ENCODE results near the gene CAD. TPM values are rescaled to one million over a fixed set of nuclear protein-coding genes. Genes with fewer than 3 reads are reported as not detected.
A peak's percentile ranks its signal among the peaks of the same experiment; 100 is the strongest.

The CAD gene
- total and polyA plus RNA-seq, 9 of the 15 experiments (the other 6 are each of a cell fraction or from before 2014, with no cell fraction given) = 7.5 to 126 (median 33.7) TPM

DNA sequence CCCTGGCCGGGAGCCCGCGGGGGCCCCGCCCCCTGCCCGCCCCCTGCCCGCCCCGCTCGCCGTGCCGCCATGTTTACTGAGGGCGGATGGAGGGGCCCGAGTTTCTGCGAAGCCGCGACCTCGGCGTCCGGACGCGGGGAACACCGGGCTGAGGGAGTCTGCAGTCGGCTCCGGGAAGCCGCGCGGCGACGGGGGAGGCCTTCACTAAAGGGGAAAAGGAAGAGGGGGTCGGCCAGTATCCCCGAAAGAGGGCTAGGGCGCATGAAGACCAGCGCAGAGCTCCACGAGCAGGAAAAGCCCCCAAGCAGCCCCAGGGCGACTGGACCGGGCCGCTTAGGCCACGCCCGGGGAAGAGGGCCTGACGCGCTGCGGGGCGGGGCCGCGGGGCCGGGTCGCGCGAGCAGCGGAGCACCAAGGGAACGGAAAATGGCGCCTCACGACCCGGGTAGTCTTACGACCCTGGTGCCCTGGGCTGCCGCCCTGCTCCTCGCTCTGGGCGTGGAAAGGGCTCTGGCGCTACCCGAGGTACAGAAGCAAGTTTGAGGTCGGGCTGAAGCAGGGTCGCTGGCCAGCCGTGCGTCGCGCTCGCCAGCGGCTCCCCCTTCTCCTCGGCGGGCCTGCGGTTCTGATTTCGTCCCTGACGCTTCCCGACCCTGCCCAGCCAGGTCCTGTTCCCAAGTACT, 5.1 kb upstream of the CAD start, which contains the start of the genes ATRAID and SLC5A6 (continued):
- TF ChIP-seq, protein P1, sequence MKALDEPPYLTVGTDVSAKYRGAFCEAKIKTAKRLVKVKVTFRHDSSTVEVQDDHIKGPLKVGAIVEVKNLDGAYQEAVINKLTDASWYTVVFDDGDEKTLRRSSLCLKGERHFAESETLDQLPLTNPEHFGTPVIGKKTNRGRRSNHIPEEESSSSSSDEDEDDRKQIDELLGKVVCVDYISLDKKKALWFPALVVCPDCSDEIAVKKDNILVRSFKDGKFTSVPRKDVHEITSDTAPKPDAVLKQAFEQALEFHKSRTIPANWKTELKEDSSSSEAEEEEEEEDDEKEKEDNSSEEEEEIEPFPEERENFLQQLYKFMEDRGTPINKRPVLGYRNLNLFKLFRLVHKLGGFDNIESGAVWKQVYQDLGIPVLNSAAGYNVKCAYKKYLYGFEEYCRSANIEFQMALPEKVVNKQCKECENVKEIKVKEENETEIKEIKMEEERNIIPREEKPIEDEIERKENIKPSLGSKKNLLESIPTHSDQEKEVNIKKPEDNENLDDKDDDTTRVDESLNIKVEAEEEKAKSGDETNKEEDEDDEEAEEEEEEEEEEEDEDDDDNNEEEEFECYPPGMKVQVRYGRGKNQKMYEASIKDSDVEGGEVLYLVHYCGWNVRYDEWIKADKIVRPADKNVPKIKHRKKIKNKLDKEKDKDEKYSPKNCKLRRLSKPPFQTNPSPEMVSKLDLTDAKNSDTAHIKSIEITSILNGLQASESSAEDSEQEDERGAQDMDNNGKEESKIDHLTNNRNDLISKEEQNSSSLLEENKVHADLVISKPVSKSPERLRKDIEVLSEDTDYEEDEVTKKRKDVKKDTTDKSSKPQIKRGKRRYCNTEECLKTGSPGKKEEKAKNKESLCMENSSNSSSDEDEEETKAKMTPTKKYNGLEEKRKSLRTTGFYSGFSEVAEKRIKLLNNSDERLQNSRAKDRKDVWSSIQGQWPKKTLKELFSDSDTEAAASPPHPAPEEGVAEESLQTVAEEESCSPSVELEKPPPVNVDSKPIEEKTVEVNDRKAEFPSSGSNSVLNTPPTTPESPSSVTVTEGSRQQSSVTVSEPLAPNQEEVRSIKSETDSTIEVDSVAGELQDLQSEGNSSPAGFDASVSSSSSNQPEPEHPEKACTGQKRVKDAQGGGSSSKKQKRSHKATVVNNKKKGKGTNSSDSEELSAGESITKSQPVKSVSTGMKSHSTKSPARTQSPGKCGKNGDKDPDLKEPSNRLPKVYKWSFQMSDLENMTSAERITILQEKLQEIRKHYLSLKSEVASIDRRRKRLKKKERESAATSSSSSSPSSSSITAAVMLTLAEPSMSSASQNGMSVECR (CRISPR knock-in tag; IDR thresholded peaks at IDR 0.05) = peak; percentile 79
- peak; percentile 91 for TF ChIP-seq SIN3B (IDR thresholded peaks at IDR 0.05; ENCODE audit: low read depth)
- TF ChIP-seq, protein P2, sequence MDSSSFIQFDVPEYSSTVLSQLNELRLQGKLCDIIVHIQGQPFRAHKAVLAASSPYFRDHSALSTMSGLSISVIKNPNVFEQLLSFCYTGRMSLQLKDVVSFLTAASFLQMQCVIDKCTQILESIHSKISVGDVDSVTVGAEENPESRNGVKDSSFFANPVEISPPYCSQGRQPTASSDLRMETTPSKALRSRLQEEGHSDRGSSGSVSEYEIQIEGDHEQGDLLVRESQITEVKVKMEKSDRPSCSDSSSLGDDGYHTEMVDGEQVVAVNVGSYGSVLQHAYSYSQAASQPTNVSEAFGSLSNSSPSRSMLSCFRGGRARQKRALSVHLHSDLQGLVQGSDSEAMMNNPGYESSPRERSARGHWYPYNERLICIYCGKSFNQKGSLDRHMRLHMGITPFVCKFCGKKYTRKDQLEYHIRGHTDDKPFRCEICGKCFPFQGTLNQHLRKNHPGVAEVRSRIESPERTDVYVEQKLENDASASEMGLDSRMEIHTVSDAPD (CRISPR knock-in tag; IDR thresholded peaks at IDR 0.05) = no peak
- TF ChIP-seq, protein P3, sequence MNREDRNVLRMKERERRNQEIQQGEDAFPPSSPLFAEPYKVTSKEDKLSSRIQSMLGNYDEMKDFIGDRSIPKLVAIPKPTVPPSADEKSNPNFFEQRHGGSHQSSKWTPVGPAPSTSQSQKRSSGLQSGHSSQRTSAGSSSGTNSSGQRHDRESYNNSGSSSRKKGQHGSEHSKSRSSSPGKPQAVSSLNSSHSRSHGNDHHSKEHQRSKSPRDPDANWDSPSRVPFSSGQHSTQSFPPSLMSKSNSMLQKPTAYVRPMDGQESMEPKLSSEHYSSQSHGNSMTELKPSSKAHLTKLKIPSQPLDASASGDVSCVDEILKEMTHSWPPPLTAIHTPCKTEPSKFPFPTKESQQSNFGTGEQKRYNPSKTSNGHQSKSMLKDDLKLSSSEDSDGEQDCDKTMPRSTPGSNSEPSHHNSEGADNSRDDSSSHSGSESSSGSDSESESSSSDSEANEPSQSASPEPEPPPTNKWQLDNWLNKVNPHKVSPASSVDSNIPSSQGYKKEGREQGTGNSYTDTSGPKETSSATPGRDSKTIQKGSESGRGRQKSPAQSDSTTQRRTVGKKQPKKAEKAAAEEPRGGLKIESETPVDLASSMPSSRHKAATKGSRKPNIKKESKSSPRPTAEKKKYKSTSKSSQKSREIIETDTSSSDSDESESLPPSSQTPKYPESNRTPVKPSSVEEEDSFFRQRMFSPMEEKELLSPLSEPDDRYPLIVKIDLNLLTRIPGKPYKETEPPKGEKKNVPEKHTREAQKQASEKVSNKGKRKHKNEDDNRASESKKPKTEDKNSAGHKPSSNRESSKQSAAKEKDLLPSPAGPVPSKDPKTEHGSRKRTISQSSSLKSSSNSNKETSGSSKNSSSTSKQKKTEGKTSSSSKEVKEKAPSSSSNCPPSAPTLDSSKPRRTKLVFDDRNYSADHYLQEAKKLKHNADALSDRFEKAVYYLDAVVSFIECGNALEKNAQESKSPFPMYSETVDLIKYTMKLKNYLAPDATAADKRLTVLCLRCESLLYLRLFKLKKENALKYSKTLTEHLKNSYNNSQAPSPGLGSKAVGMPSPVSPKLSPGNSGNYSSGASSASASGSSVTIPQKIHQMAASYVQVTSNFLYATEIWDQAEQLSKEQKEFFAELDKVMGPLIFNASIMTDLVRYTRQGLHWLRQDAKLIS (CRISPR knock-in tag; IDR thresholded peaks at IDR 0.05) = peak; percentile 75
- TF ChIP-seq POLR2AphosphoS5 (IDR thresholded peaks at IDR 0.05; ENCODE audit: control insufficient read depth, insufficient read depth, low read depth, low read length) = peak; percentile 74
- no peak for TF ChIP-seq ATF1 (CRISPR knock-in tag; IDR thresholded peaks at IDR 0.05)
- TF ChIP-seq ATF1 (tag; IDR thresholded peaks at IDR 0.05) = peak; percentile 90
- TF ChIP-seq, protein P4, sequence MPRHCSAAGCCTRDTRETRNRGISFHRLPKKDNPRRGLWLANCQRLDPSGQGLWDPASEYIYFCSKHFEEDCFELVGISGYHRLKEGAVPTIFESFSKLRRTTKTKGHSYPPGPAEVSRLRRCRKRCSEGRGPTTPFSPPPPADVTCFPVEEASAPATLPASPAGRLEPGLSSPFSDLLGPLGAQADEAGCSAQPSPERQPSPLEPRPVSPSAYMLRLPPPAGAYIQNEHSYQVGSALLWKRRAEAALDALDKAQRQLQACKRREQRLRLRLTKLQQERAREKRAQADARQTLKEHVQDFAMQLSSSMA (CRISPR knock-in tag; IDR thresholded peaks at IDR 0.05) = no peak
- peak; percentile 63 for TF ChIP-seq HNRNPLL (IDR thresholded peaks at IDR 0.05; ENCODE audit: low read depth, low read length, poor library complexity, severe bottlenecking)
- TF ChIP-seq RBBP5 (IDR thresholded peaks at IDR 0.05; ENCODE audit: borderline replicate concordance, insufficient read depth, low read length, poor library complexity, severe bottlenecking) = peak; percentile 93
- TF ChIP-seq NR2C2 (CRISPR knock-in tag; IDR thresholded peaks at IDR 0.05) = no peak
- peak; percentile 98 for TF ChIP-seq NR2C2 (tag; IDR thresholded peaks at IDR 0.05)
- TF ChIP-seq FOXP1 (CRISPR knock-in tag; IDR thresholded peaks at IDR 0.05) = peak; percentile 60; the same call in 1 of the 2 replicates
- no peak for TF ChIP-seq TRIM24 (IDR thresholded peaks at IDR 0.05)
- TF ChIP-seq FUS (optimal IDR thresholded peaks at IDR 0.05; ENCODE audit: low read depth, low read length) = peak; percentile 56
